Activated CD8-positive, alpha-beta memory T cell treated with anti-CD3 and anti-CD28 coated beads for 48 hours (primary cell): ENCODE results near the gene SEC22C.
"Not testable (repeated sequence)": the region's sequence is repeated elsewhere in the genome, so short reads cannot be mapped to it uniquely, and the experiment has no call there.

ENCODE experiments used
- DNase-seq, 3 experiments: peaks; one replicate each; pipeline ENCODE4 v3.0.0-alpha.2; 2020; ENCODE audit warnings: low read depth in 2 of 3, low spot score in 2 of 3

SEC22C gene

DNA sequence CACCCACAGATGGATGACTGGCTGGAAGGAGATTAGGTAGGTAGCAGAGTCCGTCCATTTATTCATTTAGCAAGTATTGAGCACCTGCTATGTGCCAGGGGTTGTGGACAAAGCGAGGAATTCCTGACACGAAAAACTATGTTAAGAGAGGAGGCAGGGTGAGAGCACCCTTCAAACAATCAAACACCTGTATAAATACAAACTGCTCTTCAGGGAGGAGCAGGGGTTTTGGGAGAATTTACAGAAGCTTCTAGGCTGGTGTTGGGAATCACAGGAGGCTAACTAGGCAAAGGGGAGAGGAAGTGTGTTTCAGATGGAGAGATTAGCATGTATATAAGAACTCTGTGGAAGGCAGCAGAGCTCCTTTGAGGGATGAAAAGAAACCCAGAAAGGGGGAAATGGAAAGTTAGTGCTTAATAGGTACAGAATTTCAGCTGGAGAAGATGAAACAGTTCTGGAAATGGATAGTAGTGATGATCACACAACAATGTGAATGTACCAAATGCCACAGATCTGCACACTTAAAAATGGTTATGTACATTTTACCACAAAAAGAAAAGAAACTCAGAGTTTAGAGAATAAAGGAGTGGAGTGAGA lies 805 bp upstream of the SEC22C start:
- no peak for DNase-seq

DNA sequence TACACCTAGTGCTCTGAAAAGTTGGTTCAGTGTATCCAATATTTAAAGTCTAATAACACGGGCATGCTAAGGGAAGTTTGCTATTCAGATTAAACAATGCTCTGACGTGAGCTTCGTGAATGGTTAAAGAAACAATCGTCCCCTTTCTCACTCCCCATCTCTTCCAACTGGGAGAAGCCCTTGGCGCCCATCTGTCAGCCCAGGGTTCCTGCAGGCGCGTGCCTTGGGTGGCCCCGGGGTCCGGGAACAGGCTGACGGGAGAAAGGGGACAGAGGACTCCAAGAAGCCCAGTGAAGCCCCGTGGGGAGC lies 413 bp downstream of the SEC22C start:
- DNase-seq = no peak

DNA sequence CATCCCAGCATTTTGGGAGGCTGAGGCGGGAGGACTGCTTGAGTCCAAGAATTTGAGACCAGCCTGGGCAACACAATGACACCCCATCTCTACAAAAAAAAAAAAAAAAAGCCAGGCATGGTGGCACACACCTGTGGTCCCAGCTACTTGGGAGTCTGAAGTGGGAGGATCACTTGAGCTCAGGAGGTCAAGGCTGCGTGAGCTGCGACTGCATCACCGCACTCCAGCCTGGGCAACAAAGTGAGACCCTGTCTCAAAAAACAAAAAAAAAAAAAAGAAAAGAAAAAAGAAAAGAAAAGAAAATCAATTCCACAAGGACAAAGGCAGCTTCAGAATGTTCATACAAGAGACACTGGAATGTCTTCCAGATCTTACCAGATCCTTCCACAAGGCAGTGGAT lies 2.4 kb downstream of the SEC22C start:
- DNase-seq = not testable (repeated sequence)

DNA sequence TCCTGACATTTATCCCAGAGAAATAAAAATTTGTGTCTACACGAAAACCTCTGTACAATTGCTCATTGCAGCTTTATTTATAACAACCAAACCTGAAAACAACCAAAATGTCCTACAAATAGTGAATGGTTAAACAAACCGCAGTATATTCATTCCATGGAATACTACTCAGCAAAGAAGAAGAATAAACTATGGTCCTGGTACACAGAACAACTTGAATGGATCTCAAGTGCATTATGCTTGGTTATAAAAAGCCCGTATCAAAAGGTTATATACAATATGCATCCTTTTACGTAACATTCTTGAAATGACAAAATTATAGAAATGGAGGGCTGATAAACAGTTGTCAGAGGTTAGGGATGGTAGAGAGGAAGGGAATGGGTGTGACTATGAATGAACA lies 3.7 kb downstream of the SEC22C start:
- DNase-seq = no peak

DNA sequence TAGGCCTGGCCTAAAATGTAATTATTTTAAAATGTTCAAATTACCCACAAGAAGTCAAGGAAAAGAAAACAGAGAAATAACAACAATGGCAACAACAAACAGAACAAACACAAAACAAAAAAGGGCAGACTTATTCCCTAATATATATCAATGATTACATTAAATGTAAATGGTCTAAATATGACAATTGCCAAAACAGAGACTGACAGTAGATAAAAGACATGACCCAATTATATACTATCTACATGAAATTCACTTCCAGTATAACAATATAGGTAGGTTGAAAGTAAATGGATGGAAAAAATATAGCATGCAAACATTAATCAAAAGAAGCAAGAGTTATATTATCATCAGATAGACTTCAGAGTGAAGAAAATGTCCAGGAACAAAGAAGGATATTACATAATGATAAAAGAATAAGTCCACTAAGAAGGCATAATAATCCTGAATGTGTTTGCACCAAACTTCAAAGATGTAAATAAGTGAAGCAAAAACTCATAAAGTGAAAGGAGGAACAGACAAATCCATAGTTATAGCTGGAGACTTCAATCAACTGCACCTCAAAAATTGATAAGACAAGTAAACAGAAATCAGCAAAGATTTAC lies 6.5 kb downstream of the SEC22C start:
- DNase-seq = no peak

DNA sequence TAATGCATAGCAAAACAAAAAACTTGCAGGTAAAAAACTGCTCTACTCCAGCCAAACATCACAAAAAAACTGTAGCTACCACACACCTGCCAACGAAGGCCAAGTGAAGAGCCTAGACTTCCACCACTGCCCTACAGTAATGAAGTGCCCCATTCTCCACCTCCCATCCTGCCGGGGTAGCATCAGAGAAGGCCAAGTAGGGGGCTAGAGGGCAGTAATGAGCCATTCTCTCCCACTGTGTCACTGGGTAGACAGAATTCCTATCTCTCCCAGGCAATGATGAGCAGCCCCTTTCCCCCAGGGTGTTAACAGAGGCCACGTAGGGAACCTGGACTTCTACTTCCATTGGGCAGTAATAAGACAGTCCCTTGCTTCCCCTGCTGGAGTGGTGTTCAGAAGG lies 9.5 kb downstream of the SEC22C start:
- DNase-seq = no peak

DNA sequence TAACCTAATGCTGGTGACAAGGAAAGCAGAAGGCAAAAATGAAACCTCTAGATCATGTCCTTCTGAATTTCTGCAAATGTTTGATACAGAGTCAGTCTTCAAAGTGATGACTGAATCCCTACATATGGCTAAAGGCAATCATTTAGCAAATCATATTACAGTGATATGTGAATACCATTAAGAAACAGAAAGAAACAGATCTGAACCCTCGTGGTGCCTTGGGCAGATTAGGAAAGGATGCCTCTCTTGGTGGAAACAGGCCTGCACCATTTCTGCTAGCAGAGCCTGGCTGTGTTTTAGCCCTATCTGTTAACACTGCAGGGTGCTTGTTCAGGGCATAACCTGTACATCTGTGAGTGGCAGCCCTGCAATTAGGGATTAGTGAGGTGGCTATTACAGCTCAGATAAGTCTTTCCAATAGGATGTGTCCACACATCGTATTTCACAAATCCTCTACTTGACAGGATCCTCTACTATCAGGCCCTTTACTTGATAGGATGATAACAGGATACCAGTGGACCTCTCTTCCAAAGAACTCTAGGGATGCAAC lies 12.1 kb downstream of the SEC22C start:
- no peak for DNase-seq

DNA sequence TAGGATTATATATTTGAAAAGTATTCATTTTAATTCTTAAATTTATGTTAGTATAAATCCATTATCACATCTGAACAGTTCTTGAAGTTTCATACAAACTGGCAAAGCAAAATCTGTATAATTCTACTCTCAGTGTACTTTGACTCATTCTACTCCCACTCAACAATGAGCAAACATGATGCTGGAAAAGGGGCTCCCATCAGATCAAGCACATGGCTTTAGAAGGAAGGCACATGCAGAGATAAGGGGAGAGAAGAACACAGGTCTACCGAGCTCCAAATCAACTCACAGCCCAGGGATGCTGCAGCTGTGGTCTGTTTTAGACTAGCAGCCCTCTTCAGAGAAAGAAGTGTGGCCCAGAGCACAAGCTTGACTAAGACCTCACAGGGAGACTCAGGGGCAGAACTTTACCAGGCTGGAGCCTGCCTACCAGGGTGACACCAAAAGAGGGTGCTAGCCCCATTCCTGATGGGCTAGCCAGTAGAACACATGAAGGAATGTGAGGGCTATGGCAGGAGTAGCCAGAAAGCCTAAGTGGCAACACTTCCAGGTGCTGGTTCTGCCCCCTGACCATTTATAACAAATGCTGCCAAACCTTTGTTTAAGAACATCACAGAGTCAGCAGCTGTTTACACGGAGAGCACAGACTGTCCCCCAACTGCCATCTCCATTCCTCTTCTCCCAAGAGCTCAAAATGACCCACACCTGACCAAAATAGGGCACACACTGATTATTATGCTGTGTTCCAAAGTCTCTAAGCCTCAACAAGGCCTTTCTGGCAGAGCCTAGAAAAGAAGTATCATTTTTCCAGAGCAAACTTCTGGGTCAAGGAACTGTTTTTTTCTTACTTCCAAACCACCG lies 19.5 kb downstream of the SEC22C start:
- no peak for DNase-seq

DNA sequence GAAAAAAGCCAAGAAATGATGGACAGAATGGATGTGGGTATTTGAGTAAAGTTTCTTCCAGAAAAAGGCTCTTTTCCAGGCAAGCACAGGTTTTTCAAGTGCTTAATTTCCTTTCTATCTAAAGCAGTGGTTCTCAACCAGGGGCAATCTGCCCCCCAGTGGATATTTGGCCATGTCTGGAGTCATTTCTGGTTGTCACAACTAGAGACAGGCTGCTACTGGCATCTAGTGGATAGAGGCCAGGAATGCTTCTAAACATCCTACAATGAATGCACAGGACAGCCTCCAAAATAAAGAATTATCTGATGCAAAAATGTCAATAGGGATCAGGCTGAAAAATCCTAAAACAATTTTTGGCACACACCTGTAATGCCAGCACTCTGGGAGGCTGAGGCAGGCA lies 23.9 kb downstream of the SEC22C start:
- no peak for DNase-seq

DNA sequence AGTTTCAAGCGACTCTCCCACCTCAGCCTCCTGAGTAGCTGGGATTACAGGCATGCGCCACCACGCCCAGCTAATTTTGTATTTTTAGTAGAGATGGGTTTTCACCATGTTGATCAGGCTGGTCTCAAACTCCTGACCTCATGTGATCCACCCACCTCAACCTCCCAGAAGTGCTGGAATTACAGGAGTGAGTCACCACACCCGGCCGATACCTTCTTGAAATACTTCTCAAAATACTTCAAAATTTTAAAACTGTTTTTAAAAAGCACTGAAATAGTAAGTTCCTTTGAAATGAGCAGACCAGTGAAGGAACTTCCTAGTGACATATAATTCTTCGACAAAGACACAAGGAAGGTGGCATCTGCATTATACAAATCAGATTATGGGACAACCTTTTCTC lies 24.9 kb downstream of the SEC22C start:
- not testable (repeated sequence) for DNase-seq

DNA sequence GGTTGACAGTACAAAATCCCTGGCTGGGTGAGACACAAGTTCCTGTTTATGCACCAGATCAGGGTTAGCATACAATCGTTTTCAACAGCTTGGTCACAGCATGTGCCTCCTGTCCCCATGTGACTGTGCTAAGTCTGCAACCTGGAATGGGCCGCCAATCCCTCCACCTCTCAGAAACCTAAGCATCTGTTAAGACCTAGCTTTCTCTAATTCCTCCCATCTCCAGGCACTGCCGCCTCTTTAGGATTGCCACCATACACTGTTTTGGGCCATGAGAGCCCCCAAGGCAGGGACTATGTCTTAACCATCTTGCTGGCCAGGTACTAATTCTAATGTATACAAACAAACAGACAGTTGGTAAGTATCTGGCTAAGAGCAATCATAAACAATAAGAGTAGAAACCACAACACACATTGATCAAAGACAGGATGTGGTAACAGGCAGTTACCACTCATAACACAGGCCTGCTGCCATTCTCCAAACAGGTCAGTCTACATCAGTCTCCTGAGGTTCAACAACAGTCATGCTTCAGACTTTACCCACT lies 25.6 kb downstream of the SEC22C start:
- no peak for DNase-seq

DNA sequence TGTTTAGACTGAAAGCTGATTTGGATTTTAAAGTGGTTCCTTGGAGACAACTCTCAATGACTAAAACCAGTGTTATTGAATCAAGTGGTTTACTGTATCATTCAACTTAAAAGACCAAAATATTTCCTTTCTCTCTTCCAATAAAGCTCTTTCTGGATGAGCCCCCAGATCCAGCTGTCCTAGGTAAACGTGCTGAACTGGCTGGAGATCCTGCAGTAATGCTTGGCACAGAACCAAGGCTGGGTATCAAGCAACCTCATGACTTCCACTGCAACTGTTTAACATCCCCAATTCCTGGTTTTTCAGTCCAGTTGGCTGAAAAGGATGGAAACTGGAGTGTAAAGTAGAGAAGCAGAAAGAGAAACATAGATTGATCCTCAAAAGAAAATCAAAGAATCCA lies 28.9 kb downstream of the SEC22C start:
- no peak for DNase-seq

DNA sequence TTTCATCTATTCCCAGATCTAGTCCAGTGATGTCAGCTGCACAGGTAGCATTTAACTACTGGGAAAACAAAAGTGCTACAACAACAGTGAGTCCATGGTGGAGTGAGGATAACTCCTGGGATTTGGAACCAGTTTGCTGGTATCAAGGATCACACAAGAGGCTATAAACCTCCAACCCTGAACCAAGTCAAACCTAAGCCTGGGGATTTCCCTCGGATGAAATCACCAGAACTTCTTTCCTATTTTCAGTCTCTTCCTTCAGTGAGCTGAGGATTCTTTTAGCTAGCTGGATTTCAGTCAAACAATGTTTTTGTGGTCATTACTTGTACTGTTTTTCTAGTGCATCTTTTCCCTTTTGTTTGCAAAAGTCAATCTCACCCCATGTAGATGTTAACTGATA lies 31.5 kb downstream of the SEC22C start:
- no peak for DNase-seq

DNA sequence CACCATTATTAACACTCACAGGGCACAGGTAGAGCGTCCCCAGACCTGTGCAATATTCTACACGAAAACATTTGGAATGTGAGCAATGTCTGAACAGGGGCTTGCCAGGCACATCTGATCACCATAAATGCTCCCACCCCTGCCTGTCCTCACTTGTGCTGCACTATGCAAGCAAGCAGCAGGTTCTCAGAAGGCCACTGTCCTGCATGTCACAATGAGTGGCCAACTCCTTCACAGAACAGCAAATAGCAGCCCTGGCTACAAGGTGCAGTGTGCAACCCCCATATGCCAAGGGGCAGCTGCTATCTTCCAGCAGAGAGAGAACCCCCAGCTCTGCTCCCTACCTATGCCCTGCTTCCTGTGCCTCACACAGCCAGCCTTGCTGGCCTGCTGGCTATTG lies 32.6 kb downstream of the SEC22C start:
- no peak for DNase-seq

DNA sequence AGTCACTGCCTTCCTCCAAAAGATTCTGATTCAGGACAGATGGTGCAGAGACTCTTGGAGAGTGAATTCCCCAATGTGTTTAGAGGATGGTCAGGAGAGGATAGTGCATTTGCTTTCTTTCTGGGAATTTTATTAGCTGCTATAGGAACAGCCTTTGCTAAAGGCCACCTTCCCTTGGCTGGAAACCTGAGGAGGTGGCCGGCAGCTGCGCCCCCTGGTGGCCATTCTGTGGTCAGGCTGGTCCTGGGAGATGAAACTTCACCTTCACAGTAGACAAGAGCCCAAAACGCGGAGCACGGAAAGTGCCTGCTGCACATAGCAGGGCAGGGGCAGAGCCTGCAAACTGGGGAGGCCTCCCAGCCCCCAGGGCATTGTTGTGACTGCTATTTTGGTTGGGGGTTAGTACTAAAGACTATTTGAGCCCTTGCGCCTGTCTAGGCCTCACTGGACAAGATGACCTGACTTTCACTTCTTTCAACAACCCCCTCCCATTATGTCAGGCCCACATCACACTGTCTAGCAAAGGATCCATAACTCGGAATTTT lies 34.3 kb downstream of the SEC22C start:
- peak; percentile 13 to 60 (median 42) for DNase-seq

DNA sequence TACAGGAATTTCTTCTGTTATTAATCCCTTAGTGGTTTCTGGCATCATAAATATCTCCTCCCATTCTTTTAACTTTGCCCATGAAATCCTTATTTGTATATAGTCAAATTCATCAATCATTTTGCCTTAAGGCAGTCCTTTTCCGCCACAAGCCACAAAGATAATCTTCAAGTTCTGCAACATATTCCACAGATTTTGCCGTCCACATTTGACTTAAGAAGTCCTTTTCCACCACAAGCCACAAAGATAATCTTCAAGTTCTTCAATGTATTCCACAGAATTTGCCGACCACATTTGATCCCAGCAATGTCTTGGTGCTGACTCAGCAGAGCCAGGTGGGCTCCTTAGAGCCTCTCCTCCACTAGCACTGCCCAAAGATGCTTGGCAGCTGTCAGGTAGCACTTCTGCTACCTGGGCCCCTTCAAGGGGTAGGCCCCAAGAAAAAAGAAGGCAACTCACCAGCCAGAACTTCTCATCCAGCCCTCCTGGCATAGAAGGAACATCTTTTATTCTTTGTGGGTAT lies 35.0 kb downstream of the SEC22C start:
- DNase-seq = no peak

DNA sequence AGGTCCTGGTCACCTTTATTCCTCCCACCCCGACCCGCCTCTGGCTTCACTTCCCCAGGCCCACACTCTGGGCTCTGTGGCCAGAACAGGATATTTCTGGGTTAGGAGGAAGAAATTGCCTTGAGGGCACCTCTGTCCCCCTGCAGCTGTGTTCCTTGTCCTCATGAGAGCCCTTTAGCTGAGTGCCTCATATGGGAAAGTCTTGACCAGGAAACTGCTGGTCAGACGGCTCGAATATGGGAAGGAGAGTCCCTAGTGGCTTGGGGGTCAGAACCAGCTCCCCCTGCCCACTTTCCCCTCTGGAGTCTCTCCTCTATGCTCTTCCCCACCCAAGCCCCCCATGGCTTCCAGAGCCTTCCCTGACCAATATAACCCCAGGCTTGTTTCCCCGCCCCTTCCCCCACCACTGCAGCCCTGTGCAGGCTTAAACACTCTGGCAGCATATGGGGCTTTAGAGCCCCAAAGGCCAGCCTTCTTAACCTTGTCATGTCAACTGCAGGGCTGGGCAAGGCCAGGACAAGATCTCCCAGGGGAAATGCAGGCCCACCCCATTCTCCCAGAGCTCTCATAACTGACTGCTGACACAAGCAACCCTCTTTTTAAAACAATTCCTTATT lies 36.4 kb downstream of the SEC22C start:
- DNase-seq = no peak

DNA sequence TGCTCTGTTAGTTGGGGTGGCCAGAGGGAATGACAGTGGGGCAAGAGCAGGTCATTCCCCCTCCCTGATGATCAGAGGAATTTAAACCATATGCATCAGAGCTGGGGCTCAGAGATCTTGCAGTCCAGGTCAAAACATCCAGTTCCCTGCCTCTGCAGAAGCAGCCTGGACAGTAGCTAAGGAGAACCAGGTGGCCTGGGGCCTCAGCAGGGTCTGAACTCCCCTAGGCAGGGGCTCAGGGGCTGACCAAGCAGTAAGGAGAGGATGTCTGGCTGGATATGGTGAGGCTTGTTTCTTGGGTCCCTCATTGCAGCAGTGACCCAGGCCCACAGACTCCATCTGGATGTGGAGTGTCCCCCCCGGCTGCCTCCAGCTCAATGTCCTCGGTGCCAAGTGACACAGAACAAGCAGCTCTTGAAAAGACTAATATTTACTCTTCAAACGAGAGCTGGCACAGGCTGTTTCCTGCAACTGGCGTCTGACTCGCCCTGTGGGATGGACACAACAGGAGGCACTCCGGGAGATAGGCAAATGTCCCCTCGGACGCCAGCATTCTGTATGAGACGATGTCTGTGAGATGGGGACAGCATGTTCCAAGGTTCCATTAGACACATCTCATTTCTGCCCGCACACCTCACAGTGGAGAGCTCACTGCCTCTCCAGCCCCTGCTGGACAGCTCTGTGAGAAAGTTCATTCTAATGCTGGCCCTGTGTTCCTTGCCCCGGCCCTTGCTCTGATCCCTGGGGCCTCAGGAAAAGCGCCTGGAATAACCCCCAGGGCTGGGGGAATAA lies 37.1 kb downstream of the SEC22C start:
- DNase-seq = no peak

DNA sequence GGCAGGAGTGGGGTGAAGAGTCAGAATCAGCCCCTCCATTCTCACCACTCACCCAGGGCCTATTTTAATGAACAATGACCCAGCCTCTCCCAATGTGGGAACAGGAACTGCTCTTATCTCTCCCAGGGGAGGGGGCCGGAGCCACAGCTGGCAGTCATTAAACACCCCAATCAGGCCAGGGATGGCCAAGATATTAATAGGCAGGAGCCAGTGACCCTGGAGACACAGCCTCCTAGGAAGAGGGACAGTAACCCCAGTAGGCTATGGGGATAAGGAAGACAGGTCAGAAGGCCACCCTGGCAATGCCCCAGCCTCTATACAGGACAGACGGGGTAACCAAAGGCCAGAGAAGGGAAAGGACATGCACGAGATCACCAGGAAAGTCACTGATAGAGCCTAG lies 40.7 kb downstream of the SEC22C start:
- DNase-seq = no peak
